H1 (cell line): ENCODE data around the gene MPZ.

Experiments
- CEBPB ChIP-seq: IDR thresholded peaks from 2 replicates; pipeline ENCODE4 v1.6.1; 2012; ENCODE audit warnings: low read depth, low read length
- CTCF ChIP-seq, 3 experiments: IDR thresholded peaks; 1 replicate in 2 of 3; 2 replicates in 1 of 3; pipeline versions ENCODE4 v1.5.1 to v1.6.1; 2011; ENCODE audit warnings: low read length in 3 of 3, mild to moderate bottlenecking in 3 of 3, inconsistent platforms in 2 of 3, low read depth in 1 of 3, moderate library complexity in 1 of 3; ENCODE audit not compliant: insufficient read depth in 1 of 3; ENCODE audit errors: control extremely low read depth in 1 of 3
- E2F6 ChIP-seq: IDR thresholded peaks from 2 replicates; pipeline ENCODE4 v1.6.1; 2012; ENCODE audit warnings: inconsistent platforms
- EP300 ChIP-seq, 2 experiments: IDR thresholded peaks; 1 replicate in 1 of 2; 2 replicates in 1 of 2; pipeline ENCODE4 v1.6.1; 2011 to 2012; ENCODE audit warnings: low read depth in 2 of 2, low read length in 2 of 2, mild to moderate bottlenecking in 2 of 2, borderline replicate concordance in 1 of 2, inconsistent platforms in 1 of 2, moderate library complexity in 1 of 2
- EZH2 ChIP-seq: fragments of 200-600 bp; sonication (generic); IDR thresholded peaks from 2 replicates; pipeline ENCODE4 v1.7.1; 2012; ENCODE audit warnings: low read depth, mild to moderate bottlenecking, moderate library complexity, low read length, inconsistent platforms; ENCODE audit not compliant: severe bottlenecking
- JUN ChIP-seq: IDR thresholded peaks from 2 replicates; pipeline ENCODE4 v1.6.1; 2011; ENCODE audit warnings: low read depth, mild to moderate bottlenecking, improper control_type of control experiment, low read length
- RAD21 ChIP-seq, 2 experiments: IDR thresholded peaks in 1 of 2; conservative IDR thresholded peaks in 1 of 2; 2 replicates each; pipeline ENCODE4 v1.6.1; 2011; ENCODE audit warnings: low read depth in 2 of 2, low read length in 2 of 2, improper control_type of control experiment in 1 of 2, inconsistent platforms in 1 of 2, mild to moderate bottlenecking in 1 of 2, moderate library complexity in 1 of 2
- RFX5 ChIP-seq: IDR thresholded peaks from 2 replicates; pipeline ENCODE4 v1.6.1; 2011; ENCODE audit warnings: low read depth, low read length, improper control_type of control experiment, borderline replicate concordance

GRCh38 chr1:161330346-161330745 lies 20.6 kb upstream of the MPZ start:
- TF ChIP-seq EZH2 (no peak), RFX5 (no peak), CTCF (IDR thresholded peaks at IDR 0.05; ENCODE audit: control extremely low read depth in 1 of 3, insufficient read depth in 1 of 3, low read depth in 1 of 3, low read length in 3 of 3) (no peak), E2F6 (no peak), JUN (no peak), CEBPB (no peak), EP300 (IDR thresholded peaks at IDR 0.05; ENCODE audit: borderline replicate concordance in 1 of 2, low read depth in 2 of 2, low read length in 2 of 2) (no peak), RAD21 (IDR thresholded peaks at IDR 0.05 in 1 of 2, conservative IDR thresholded peaks at IDR 0.05 in 1 of 2; ENCODE audit: low read depth in 2 of 2, low read length in 2 of 2) (no peak)
